ENCODE data around the gene RAB44.

GRCh38 chr6:36679043-36679833 lies 18.4 kb upstream of the RAB44 start:
- TF ChIP-seq CTCF (conservative IDR thresholded peaks at IDR 0.05 in 1 of 2, IDR thresholded peaks at IDR 0.05 in 1 of 2; ENCODE audit: extremely low read depth in 1 of 2, insufficient read depth in 1 of 2, low read depth in 1 of 2, low read length in 2 of 2) (no peak), EZH2 (IDR thresholded peaks at IDR 0.05; ENCODE audit: borderline replicate concordance, low read length) (no peak)

Data from mammary epithelial cell (primary cell).